Measurements from ENCODE around the gene KCNH2.

DNA sequence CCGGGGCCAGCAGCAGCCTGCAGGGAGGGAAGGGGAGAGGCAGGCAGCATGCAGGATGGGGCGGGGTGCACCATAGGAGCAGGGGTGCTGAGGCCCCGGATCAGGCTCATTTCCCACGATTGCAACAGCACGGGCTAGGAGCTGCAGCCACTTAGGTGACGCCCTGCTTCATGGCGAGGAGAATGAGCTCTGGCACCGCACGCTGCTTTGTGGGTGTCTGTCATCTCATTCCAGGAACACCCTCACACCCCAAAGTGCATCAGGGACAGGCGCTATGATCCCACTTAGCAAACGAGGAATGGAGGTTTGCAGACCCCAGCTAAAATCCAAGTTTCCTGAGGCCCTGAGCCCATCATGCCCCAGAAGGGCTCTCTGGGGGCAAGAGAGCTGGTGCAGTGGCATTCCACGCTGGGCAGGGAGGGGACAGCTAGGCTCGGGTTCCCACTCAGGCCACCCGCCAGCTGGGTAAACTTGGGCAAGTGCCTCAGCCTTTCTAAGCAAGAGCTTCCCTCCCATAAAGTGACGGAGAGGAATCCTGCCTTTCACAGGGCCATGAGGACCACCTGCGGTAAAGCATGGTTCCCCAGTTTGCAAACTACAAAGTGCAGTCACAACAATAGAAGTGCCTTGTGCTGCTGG is 9.3 kb downstream of the KCNH2 start:
- TF ChIP-seq, protein P1, sequence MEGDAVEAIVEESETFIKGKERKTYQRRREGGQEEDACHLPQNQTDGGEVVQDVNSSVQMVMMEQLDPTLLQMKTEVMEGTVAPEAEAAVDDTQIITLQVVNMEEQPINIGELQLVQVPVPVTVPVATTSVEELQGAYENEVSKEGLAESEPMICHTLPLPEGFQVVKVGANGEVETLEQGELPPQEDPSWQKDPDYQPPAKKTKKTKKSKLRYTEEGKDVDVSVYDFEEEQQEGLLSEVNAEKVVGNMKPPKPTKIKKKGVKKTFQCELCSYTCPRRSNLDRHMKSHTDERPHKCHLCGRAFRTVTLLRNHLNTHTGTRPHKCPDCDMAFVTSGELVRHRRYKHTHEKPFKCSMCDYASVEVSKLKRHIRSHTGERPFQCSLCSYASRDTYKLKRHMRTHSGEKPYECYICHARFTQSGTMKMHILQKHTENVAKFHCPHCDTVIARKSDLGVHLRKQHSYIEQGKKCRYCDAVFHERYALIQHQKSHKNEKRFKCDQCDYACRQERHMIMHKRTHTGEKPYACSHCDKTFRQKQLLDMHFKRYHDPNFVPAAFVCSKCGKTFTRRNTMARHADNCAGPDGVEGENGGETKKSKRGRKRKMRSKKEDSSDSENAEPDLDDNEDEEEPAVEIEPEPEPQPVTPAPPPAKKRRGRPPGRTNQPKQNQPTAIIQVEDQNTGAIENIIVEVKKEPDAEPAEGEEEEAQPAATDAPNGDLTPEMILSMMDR (IDR thresholded peaks at IDR 0.05), result no peak
- TF ChIP-seq EP300 (IDR thresholded peaks at IDR 0.05), result no peak
